Caco-2 (cell line): ENCODE results near the gene ZDHHC12. TPM values are rescaled to one million over a fixed set of nuclear protein-coding genes. Genes with fewer than 3 reads are reported as not detected.
A peak's percentile ranks its signal among the peaks of the same experiment; 100 is the strongest.

Experiments used
- BruUV-seq: library from RNA; stranded (reverse); fragments of 400-500 nt; replicated peaks from 2 replicates; lab custom pipeline; 2021; lab: Mats Ljungman, UMichigan
- CTCF ChIA-PET: fragments of 300-600 bp; sonication (Branson Sonifier 250); formaldehyde crosslinking; loops from one replicate; lab custom pipeline; 2022; ENCODE audit warnings: antibody characterized with exemption; lab: Charles Lee
- POLR2A ChIA-PET: fragments of 300-600 bp; sonication (Branson Sonifier 250); formaldehyde crosslinking; loops from one replicate; lab custom pipeline; 2022; ENCODE audit warnings: antibody characterized with exemption; lab: Charles Lee
- DNase-seq, 2 experiments: peaks; one replicate each; pipeline versions ENCODE4 v3.0.0 to v3.0.0-alpha.2; 2020 to 2022
- H3K27me3 ChIP-seq: replicated peaks from 2 replicates; pipeline ENCODE4 v1.6.0; 2011; ENCODE audit warnings: low read length; ENCODE audit not compliant: control insufficient read depth, insufficient read depth
- H3K36me3 ChIP-seq: 2 replicates; pipeline ENCODE4 v1.5.1; 2011; ENCODE audit warnings: low read length; ENCODE audit not compliant: control insufficient read depth, insufficient read depth
- H3K4me1 ChIP-seq: fragments of 250-450 bp; sonication (Bioruptor Pico); 2 replicates; pipeline ENCODE4 v1.5.1; 2020; ENCODE audit warnings: mild to moderate bottlenecking
- H3K4me3 ChIP-seq: 2 replicates; pipeline ENCODE4 v1.5.1; 2011; ENCODE audit warnings: low read depth, mild to moderate bottlenecking, control low read depth, low read length
- H3K9me3 ChIP-seq: fragments of 250-450 bp; sonication (Bioruptor Pico); 2 replicates; pipeline ENCODE4 v1.5.1; 2020; ENCODE audit warnings: mild to moderate bottlenecking, moderate library complexity
- H3K27ac Mint-ChIP-seq: one replicate; pipeline ENCODE4 v1.8.0; 2022; ENCODE audit warnings: mixed read lengths; ENCODE audit not compliant: unreplicated experiment
- H3K27me3 Mint-ChIP-seq: one replicate; pipeline ENCODE4 v1.8.0; 2022; ENCODE audit warnings: mixed read lengths; ENCODE audit not compliant: insufficient read depth, unreplicated experiment
- H3K36me3 Mint-ChIP-seq: one replicate; pipeline ENCODE4 v1.8.0; 2022; ENCODE audit warnings: mild to moderate bottlenecking, mixed read lengths; ENCODE audit not compliant: insufficient read depth, unreplicated experiment
- H3K4me1 Mint-ChIP-seq: one replicate; pipeline ENCODE4 v1.8.0; 2022; ENCODE audit warnings: low read depth, mixed read lengths; ENCODE audit not compliant: unreplicated experiment
- H3K4me3 Mint-ChIP-seq: one replicate; pipeline ENCODE4 v1.8.0; 2022; ENCODE audit warnings: mild to moderate bottlenecking, moderate library complexity, mixed read lengths; ENCODE audit not compliant: unreplicated experiment
- H3K9me3 Mint-ChIP-seq: one replicate; pipeline ENCODE4 v1.8.0; 2022; ENCODE audit warnings: mixed read lengths; ENCODE audit not compliant: unreplicated experiment
- CTCF ChIP-seq, 2 experiments: fragments of 200-600 bp in 1 of 2; IDR thresholded peaks; 1 replicate in 1 of 2; 2 replicates in 1 of 2; pipeline versions ENCODE4 v1.5.1 to v1.8.0; 2011 to 2022; ENCODE audit warnings: antibody characterized with exemption in 1 of 2, control low read depth in 1 of 2, inconsistent platforms in 1 of 2, low read depth in 1 of 2, low read length in 1 of 2, mild to moderate bottlenecking in 1 of 2, moderate library complexity in 1 of 2; ENCODE audit not compliant: insufficient read depth in 1 of 2, severe bottlenecking in 1 of 2, unreplicated experiment in 1 of 2
- intact Hi-C: fragments of 100-400 bp; cut with micrococcal nuclease; formaldehyde crosslinking; loops from one replicate; pipeline ENCODE4 v1.10.0; 2022; ENCODE audit not compliant: unreplicated experiment
- total RNA-seq: library from RNA; stranded (reverse); gene quantifications from 2 replicates; pipeline ENCODE4 v1.2.3, GENCODE V29; 2022

Gene ZDHHC12
- total RNA-seq, 1 experiment from 2014 or later, result 73.7 TPM

DNA sequence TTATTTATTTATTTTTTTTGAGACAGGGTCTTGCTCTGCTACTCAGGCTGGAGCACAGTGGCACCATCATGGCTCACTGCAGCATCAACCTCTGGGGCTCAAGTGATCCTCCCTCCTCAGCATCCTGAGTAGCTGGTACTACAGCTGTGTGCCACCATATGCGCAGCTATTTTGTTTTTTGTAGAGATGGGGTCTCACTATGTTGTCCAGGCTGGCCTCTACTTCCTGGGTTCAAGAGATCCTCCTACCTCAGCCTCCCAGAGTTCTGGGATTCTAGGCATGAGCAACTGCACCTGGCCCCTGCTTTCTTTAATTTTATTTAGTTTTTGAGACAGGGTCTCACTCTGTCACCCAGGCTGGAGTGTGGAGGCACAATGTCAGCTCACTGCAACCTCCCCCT is 19.5 kb upstream of the ZDHHC12 start:
- no peaks in the 10 kb centered on the region for H3K27me3 ChIP-seq
- intact Hi-C loops, result no loop called here
- Mint-ChIP-seq H3K9me3 (no peaks in the 10 kb centered on the region), H3K27ac (no peak overlapping the region), H3K4me1 (no peaks in the 10 kb centered on the region), H3K27me3 (no peaks in the 10 kb centered on the region), H3K36me3 (peaks cover 10% of the 10 kb centered on the region), H3K4me3 (no peak overlapping the region)
- H3K4me1 ChIP-seq, result no peaks in the 10 kb centered on the region
- H3K36me3 ChIP-seq, result no peaks in the 10 kb centered on the region
- no peaks in the 10 kb centered on the region for H3K9me3 ChIP-seq
- POLR2A ChIA-PET, result no interaction called here
- CTCF ChIA-PET, result interaction anchor here (0.9 kb wide), 1 partner anchor 28 kb away, joined by 4 read pairs; no protein-coding TSS in a partner anchor
- no peak for TF ChIP-seq CTCF (IDR thresholded peaks at IDR 0.05; ENCODE audit: insufficient read depth in 1 of 2, low read depth in 1 of 2, low read length in 1 of 2, severe bottlenecking in 1 of 2, unreplicated experiment in 1 of 2)
- DNase-seq, result no peak
- H3K4me3 ChIP-seq, result no peak overlapping the region
- no TSS peak for BruUV-seq

- intact Hi-C loops, result no loop called here
- H3K9me3 Mint-ChIP-seq, result no peaks in the 10 kb centered on the region
- ChIA-PET CTCF (interaction anchor here (0.5 kb wide), 1 partner anchor 66 kb away, joined by 3 read pairs; no protein-coding TSS in a partner anchor), POLR2A (no interaction called here)
- no TSS peak for BruUV-seq
- no peaks in the 10 kb centered on the region for H3K4me1 Mint-ChIP-seq
- Histone ChIP-seq H3K4me1 (no peaks in the 10 kb centered on the region), H3K4me3 (no peak overlapping the region), H3K36me3 (no peaks in the 10 kb centered on the region), H3K27me3 (no peaks in the 10 kb centered on the region), H3K9me3 (no peaks in the 10 kb centered on the region)
- TF ChIP-seq CTCF (IDR thresholded peaks at IDR 0.05; ENCODE audit: insufficient read depth in 1 of 2, low read depth in 1 of 2, low read length in 1 of 2, severe bottlenecking in 1 of 2, unreplicated experiment in 1 of 2), result no peak
- DNase-seq, result peak in 1 of 2 experiments; percentile 21
- no peaks in the 10 kb centered on the region for H3K27me3 Mint-ChIP-seq
- no peak overlapping the region for H3K27ac Mint-ChIP-seq
- no peak overlapping the region for H3K4me3 Mint-ChIP-seq
- H3K36me3 Mint-ChIP-seq, result peaks cover 10% of the 10 kb centered on the region
Measured at GRCh38 chr9:128742401-128742800, 18.5 kb upstream of the ZDHHC12 start.

DNA sequence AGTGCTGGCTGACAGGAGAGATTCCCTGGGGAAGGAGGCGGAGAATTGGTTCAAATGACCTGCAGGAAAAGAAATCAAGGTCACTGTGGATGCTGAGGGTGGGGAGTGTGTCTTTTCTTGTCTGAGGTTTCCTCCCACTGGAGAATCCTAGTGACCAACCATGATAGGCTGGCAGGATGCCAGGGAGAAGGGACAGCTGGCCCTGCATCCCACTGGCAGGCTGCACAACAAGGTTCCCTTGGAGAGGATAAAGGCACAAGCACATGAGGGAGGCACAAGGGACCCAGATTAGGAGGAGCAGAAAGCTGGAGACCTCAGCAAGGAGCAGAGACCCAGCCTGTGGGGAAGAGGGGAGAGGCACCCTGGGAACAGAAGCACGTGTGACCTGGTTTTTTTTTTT is 11.4 kb upstream of the ZDHHC12 start:
- no peaks in the 10 kb centered on the region for H3K27me3 Mint-ChIP-seq
- peaks cover 21% of the 10 kb centered on the region for H3K36me3 Mint-ChIP-seq
- H3K36me3 ChIP-seq, result no peaks in the 10 kb centered on the region; the same call in 1 of the 2 replicates
- intact Hi-C loops, result no loop called here
- no TSS peak for BruUV-seq
- H3K9me3 ChIP-seq, result no peaks in the 10 kb centered on the region
- DNase-seq, result no peak
- CTCF ChIA-PET, result interaction anchor here (1.1 kb wide), 2 partner anchors 11 to 29 kb away, joined by 3 to 6 read pairs; partner anchors contain the start of gene ZDHHC12
- no peak overlapping the region for H3K4me3 Mint-ChIP-seq
- H3K9me3 Mint-ChIP-seq, result no peaks in the 10 kb centered on the region
- H3K4me3 ChIP-seq, result no peak overlapping the region
- no peak for TF ChIP-seq CTCF (IDR thresholded peaks at IDR 0.05; ENCODE audit: insufficient read depth in 1 of 2, low read depth in 1 of 2, low read length in 1 of 2, severe bottlenecking in 1 of 2, unreplicated experiment in 1 of 2)
- no peaks in the 10 kb centered on the region for H3K27me3 ChIP-seq
- H3K4me1 Mint-ChIP-seq, result no peaks in the 10 kb centered on the region
- peak overlapping the region; percentile 29 for H3K27ac Mint-ChIP-seq
- POLR2A ChIA-PET, result no interaction called here
- no peaks in the 10 kb centered on the region for H3K4me1 ChIP-seq
